SW480 (cell line): ENCODE results near the gene RAVER2.
"Not testable (repeated sequence)": the region's sequence is repeated elsewhere in the genome, so short reads cannot be mapped to it uniquely, and the experiment has no call there.

ENCODE experiments used
- DNase-seq: peaks from one replicate; pipeline ENCODE4 v3.0.0-alpha.2; 2016; ENCODE audit warnings: low spot score

RAVER2 gene

DNA sequence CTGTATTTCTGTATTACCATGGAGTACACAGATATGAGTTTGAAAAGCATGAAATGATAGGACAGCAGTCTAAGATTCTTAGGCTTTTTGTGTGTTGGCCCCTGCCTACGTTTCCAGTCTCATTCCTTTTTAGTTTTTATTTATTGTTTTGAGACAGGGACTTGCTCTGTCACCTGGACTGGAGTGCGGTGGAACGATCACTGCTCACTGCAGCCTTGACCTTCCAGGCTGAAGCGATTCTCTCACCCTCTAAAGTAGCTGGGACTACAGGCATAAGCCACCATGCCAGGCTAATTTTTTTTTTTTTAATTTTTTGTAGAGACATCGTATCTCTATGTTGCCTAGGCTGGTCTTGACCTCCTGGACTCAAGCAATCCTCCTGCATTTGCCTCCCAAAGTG, 3.8 kb downstream of the RAVER2 start:
- DNase-seq, result no peak

DNA sequence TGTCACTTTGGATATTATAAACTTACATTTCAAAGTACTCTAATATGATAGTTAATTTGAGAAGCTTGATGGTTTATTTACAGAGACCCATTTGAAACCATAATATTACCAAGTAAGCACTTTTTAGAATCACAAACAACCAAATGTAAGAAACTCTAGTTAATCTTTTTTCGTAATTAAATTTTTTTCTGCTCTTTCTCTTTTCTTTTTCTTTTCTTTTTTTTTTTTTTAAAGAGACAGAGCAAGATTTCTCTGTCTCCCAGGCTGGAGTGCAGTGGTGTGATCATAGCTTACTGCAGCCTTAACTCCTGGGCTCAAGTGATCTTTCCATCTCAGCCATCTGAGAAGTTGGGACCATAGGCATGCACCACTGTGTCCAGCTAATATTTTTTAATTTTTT, 5.2 kb downstream of the RAVER2 start:
- no peak for DNase-seq

DNA sequence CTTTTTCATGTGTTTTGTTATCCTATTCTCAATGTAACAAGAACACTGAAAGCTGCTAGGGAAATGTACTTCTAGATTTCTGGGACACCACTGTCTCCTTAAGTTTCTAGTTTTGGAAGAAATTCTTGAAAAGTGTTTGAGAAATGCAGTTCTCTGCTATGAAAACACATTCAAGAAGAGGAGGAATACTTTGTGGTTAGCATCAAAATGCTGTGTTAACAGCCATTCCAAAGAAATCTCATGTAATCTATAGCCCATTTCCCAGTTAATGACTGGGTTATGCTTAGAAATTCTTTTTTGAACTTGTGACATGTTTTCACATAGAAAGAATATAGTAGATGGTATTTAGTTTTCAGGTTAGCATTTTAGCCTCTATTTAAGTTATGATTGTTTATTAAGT, 6.0 kb downstream of the RAVER2 start:
- no peak for DNase-seq

DNA sequence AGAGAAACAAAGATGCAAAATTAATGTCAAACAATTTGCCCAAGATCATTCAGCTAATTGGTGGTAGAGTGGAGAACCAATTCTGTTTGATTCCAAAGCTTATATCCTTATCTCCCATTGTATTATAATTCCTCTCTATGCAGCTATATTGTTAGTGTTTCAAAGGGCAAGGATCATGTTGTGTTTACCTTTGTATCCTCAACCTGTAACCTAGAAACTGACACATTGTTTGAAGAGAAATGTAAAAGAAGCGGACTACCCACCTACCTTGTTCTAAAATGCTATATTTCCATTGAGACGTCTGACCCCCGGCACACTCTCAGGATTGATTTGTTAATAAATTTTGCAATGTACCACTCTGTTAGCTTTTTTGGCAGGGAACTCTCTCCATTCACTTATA, 9.3 kb downstream of the RAVER2 start:
- DNase-seq, result no peak

DNA sequence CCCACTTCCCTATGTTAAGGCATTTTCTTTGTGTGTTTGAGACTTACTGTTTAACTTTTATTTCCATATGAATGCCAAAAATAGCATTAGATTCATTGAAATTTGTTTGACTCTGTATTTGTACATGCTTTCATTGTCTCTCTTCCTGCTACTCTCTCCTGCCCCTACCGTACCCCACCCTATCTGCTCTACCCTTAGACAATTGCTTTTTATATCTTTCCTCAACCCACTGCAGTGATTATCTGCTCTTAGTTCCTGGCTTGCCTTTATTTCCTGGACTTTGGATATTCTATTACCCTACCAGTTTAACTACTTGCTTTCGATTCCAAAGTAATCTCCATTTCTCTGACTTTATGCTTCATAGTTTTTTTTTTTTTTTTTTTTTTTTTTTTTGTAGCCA, 10.5 kb downstream of the RAVER2 start:
- DNase-seq, result no peak

DNA sequence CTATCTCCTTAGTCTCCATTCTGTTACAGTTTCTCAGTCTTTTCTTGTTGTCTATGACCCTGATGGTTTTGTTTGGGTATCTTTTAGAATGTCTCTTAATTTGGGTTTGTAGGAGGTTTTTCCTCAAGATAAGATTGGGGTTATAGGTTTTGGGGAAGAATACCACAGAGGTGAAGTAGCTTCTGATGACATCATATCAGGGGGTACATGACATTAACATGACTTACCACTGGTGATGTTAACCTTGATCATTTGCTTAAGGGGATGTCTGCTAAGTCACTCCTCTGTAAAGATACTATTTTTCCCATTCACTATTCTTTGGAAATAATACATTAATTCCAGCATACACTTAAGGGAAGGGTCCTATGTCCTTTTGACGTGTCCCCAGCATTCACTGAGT, 11.9 kb downstream of the RAVER2 start:
- DNase-seq, result no peak

GRCh38 chr1:64757213-64757612, 12.3 kb downstream of the RAVER2 start:
- DNase-seq, result no peak

DNA sequence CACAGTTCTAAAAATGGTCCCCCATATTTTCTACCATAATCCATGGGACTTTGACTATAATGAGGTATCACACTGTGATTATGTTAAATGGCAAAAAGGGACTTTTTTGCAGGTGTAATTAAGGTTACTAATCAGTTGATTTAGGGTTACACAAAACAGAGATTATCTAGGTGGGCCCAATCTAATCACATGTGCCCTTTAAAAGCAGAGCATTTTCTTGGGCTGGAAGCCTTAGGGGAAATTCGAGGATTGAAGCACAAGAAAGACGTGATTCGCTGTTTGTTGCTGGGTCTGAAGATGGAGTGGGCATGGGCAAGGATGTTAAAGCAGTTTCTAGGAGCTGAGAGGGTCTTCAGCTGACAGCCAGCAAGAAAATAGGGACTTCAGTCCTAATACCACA, 13.4 kb downstream of the RAVER2 start:
- DNase-seq, result no peak

- no peak for DNase-seq
Observed at GRCh38 chr1:64759968-64760367, 15.1 kb downstream of the RAVER2 start.

GRCh38 chr1:64765012-64765411, 20.1 kb downstream of the RAVER2 start:
- DNase-seq, result no peak

DNA sequence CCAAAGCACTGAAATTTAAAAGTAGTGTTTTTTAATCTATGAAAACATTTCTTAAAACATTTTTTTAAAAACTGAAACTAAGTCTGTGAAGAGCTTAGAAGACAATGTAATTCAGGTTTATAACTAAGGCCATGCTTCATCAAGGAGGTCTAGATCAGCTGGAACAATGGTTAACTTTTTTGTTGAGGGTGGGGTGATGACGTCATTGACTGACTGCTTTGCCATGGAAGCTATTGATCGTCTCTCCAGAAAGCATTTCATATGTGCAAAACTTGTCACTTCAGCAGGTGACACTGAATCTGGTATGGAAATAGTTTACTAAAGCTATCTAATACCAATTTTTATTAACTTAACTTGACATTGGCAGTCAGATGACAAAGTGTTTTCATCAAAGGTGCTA, 21.0 kb downstream of the RAVER2 start:
- no peak for DNase-seq

DNA sequence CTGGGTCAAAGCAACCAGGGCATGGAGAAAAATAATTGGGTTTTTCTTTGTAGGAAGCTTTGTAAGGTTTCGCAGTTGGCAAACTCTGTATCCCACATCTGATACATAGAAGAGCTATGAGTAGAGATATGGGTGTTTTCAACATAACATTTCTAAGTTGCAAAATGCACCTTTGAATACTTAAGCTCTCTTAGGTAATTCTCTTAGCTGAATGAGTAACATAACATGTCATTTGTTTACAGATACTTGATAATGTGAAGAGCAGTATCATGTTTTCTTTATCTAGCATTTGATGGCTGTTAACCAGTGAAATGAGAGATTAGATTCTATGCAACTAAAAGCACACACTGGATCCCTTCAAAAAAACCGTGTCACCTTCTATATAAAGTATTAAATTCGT, 21.6 kb downstream of the RAVER2 start:
- DNase-seq, result no peak

- no peak for DNase-seq
Observed at GRCh38 chr1:64769482-64769881, 24.6 kb downstream of the RAVER2 start.

GRCh38 chr1:64769971-64770370, 25.1 kb downstream of the RAVER2 start:
- no peak for DNase-seq

DNA sequence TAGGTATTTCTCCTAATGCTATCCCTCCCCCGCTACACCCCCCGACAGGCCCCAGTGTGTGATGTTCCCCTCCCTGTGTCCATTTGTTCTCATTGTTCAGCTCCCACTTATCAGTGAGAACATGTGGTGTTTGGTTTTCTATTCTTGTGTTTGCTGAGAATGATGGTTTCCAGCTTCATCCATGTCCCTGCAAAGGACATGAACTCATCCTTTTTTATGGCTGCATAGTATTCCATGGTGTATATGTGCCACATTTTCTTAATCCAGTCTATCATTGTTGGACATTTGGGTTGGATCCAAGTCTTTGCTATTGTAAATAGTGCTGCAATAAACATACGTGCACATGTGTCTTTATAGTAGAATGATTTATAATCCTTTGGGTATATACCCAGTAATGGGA, 28.4 kb downstream of the RAVER2 start:
- DNase-seq, result not testable (repeated sequence)

- no peak for DNase-seq
Observed at GRCh38 chr1:64775113-64775512, 30.2 kb downstream of the RAVER2 start.

DNA sequence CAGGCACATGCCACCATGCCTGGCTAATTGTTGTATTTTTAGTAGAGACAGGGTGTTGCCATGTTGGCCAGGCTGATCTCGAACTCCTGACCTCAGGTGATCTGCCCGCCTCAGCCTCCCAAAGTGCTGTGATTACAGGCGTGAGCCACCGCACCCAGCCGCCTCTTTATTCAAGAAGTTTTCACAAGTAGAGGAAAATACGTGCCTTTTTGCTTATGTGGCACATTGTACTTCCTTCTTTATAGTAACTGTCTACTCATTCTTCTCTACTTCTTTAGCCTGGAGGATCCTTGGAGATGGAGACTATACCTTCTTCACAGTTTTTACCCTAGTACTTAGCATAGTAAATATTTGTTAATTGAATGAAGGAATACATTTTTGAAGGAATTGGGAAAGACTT, 37.2 kb downstream of the RAVER2 start:
- not testable (repeated sequence) for DNase-seq

DNA sequence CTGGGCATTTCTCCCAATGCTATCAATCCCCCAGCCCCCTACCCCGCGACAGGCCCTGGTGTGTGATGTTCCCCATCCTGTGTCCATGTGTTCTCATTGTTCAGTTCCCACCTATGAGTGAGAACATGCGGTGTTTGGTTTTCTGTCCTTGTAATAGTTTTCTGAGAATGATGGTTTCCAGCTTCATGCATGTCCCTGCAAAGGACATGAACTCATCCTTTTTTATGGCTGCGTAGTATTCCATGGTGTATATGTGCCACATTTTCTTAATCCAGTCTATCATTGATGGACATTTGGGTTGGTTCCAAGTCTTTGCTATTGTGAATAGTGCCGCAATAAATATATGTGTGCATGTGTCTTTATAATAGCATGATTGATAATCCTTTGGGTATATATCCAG, 38.0 kb downstream of the RAVER2 start:
- DNase-seq, result not testable (repeated sequence)

GRCh38 chr1:64790832-64791487, 46.1 kb downstream of the RAVER2 start:
- no peak for DNase-seq

DNA sequence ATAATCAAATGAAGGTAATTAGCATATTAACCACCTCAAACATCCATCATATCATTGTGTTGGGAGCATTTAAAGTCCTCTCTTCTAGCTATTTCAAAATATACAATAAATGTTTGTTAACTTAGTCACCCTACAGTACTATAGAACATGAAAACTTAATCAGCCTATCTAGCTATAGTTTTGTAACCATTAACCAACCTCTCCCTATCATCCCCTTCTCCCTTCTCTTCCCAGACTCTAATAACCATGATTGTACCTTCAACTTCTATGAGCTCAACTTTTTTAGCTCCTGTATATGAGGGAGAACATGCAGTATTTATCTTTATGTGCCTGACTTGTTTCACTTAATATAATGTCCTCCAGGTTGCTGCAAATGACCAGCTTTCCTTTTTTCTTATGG, 54.0 kb downstream of the RAVER2 start:
- DNase-seq, result no peak

GRCh38 chr1:64801851-64802523, 57.1 kb downstream of the RAVER2 start:
- no peak for DNase-seq

GRCh38 chr1:64809309-64809708, 64.4 kb downstream of the RAVER2 start:
- no peak for DNase-seq

- DNase-seq, result no peak
Observed at GRCh38 chr1:64810001-64810400, 65.1 kb downstream of the RAVER2 start.

DNA sequence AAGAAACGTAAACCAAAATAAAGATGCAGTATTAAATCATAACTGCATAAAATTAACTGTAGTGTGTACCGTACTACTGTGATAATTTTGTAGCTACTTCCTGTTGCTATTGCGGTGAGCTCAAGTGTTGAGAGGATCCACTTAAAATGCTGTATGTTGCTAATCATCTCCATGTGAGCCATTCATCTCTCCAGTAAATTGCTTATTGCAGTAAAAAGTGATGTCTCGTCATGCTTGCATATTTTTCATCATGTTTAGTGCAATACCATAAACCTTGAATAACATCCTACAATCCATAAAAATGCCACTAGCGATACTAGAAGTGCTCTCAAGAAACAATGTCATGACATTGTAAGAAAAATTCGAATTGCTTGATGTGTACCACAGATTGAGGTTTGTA, 66.3 kb downstream of the RAVER2 start:
- no peak for DNase-seq
